Measurements from ENCODE around the gene PARP8.

The PARP8 gene

DNA sequence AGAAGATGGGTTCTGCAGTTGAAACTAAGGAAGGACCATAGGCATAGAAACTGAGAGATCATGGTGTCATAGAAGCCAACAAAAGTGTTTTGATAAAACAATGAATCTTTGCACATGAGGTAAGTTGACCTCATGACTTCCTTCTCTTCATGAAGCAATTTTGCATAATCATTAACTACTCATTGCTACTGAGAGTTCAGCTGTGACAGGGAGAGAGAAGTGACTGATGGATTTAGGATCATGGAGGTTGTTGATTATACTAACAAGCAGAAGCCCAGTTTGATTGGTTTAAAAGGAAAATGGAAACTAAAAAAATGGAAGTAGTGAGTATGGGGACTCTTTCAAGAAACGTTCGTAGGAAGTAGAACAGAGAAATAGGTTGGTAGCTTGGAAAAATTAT is 51.2 kb downstream of the PARP8 start:
- no peak overlapping the region for H3K4me2 ChIP-seq (ENCODE audit: insufficient read depth, low read length)
- no peak for ATAC-seq (ENCODE audit: insufficient read depth, low read depth)
- peaks cover 99% of the 10 kb centered on the region for H3K79me2 ChIP-seq (ENCODE audit: insufficient read depth, low read length)
- no peak overlapping the region for H3K9ac ChIP-seq (ENCODE audit: low read depth, low read length)
- H3K27ac ChIP-seq (ENCODE audit: low read length), result no peak overlapping the region
- TF ChIP-seq, protein P1, sequence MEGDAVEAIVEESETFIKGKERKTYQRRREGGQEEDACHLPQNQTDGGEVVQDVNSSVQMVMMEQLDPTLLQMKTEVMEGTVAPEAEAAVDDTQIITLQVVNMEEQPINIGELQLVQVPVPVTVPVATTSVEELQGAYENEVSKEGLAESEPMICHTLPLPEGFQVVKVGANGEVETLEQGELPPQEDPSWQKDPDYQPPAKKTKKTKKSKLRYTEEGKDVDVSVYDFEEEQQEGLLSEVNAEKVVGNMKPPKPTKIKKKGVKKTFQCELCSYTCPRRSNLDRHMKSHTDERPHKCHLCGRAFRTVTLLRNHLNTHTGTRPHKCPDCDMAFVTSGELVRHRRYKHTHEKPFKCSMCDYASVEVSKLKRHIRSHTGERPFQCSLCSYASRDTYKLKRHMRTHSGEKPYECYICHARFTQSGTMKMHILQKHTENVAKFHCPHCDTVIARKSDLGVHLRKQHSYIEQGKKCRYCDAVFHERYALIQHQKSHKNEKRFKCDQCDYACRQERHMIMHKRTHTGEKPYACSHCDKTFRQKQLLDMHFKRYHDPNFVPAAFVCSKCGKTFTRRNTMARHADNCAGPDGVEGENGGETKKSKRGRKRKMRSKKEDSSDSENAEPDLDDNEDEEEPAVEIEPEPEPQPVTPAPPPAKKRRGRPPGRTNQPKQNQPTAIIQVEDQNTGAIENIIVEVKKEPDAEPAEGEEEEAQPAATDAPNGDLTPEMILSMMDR (IDR thresholded peaks at IDR 0.05; ENCODE audit: borderline replicate concordance, extremely low read depth, low read length, poor library complexity, severe bottlenecking), result no peak
- no peak for TF ChIP-seq EZH2 (IDR thresholded peaks at IDR 0.05; ENCODE audit: borderline replicate concordance, low read depth, low read length, severe bottlenecking)
- peaks cover 8% of the 10 kb centered on the region; the same call in 1 of the 2 replicates for H4K20me1 ChIP-seq (ENCODE audit: insufficient read depth, low read length)
- no peak for DNase-seq
- no peak overlapping the region for H2AFZ ChIP-seq (ENCODE audit: low read depth, low read length)
- no peak overlapping the region for H3K4me3 ChIP-seq (ENCODE audit: low read depth in 1 of 2, low read length in 2 of 2)
- no peaks in the 10 kb centered on the region for H3K27me3 ChIP-seq (ENCODE audit: insufficient read depth, low read length, poor library complexity)
- H3K9me3 ChIP-seq (ENCODE audit: insufficient read depth, low read length, severe bottlenecking), result no peaks in the 10 kb centered on the region
- peaks cover 6% of the 10 kb centered on the region for H3K4me1 ChIP-seq (ENCODE audit: insufficient read depth, low read length)
- H3K36me3 ChIP-seq (ENCODE audit: insufficient read depth, low read length), result no peaks in the 10 kb centered on the region

DNA sequence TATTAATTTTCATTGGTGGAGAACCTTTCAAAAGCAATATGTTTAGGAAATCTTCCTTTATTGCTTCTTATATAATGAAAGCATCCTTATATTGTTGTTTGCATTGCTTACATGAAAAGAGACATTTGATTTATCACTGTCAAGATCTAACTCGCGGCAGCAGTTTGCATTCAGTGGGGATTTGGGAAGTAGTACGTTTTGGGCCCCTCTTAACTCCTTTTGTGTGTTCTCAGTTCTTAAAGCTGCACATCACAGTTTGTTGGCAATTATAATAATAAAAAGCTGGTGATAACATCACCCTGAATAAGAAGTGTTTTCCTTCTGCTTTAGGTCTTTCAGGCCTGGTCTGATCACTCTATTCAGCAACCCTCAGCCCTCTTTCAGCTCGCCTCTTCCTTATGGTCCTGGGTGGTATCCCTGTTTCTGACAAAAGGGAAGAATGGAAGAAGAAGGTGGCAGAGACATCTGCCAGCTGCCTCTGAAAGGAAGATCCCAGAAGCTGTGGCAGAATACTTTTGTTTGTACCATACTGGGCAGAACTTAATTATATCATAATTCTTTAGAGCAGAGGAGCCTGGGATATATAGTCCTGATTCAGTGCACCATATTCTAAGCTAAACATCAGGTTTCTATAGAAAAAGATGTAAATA is 53.7 kb downstream of the PARP8 start:
- Histone ChIP-seq H3K9me3 (ENCODE audit: insufficient read depth, low read length, severe bottlenecking) (no peaks in the 10 kb centered on the region), H3K27me3 (ENCODE audit: insufficient read depth, low read length, poor library complexity) (no peaks in the 10 kb centered on the region), H2AFZ (ENCODE audit: low read depth, low read length) (no peak overlapping the region), H4K20me1 (ENCODE audit: insufficient read depth, low read length) (peaks cover 7% of the 10 kb centered on the region; the same call in 1 of the 2 replicates), H3K36me3 (ENCODE audit: insufficient read depth, low read length) (no peaks in the 10 kb centered on the region), H3K79me2 (ENCODE audit: insufficient read depth, low read length) (peaks cover 100% of the 10 kb centered on the region), H3K9ac (ENCODE audit: low read depth, low read length) (no peak overlapping the region), H3K4me2 (ENCODE audit: insufficient read depth, low read length) (no peak overlapping the region), H3K27ac (ENCODE audit: low read length) (no peak overlapping the region), H3K4me1 (ENCODE audit: insufficient read depth, low read length) (no peaks in the 10 kb centered on the region), H3K4me3 (ENCODE audit: low read depth in 1 of 2, low read length in 2 of 2) (no peak overlapping the region)
- no peak for TF ChIP-seq EZH2 (IDR thresholded peaks at IDR 0.05; ENCODE audit: borderline replicate concordance, low read depth, low read length, severe bottlenecking)
- TF ChIP-seq, protein P1 (IDR thresholded peaks at IDR 0.05; ENCODE audit: borderline replicate concordance, extremely low read depth, low read length, poor library complexity, severe bottlenecking), result no peak
- no peak for DNase-seq
- no peak for ATAC-seq (ENCODE audit: insufficient read depth, low read depth)

DNA sequence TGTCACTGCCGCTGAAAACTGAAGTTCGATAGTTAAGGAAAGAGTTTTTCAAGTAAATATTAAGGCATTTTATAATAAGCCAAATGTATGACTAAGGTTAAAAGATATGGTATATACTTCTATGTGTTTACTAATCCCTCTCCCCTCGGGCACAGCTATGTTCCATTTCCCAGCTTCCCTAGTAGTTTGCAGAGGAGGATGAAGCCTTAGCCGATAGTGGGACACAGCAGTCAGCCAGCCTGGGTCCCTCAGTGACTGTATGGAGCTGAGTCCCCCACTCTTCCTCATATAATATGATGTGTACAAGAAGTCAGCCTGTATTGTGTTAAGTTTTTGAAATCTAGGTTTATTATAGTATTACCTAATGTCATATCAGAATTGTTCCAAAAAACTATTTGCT is 55.8 kb downstream of the PARP8 start:
- H3K79me2 ChIP-seq (ENCODE audit: insufficient read depth, low read length), result peaks cover 100% of the 10 kb centered on the region
- no peak for ATAC-seq (ENCODE audit: insufficient read depth, low read depth)
- no peaks in the 10 kb centered on the region; the same call in 1 of the 2 replicates for H3K4me1 ChIP-seq (ENCODE audit: insufficient read depth, low read length)
- no peak for DNase-seq
- H3K9ac ChIP-seq (ENCODE audit: low read depth, low read length), result no peak overlapping the region
- no peaks in the 10 kb centered on the region for H3K9me3 ChIP-seq (ENCODE audit: insufficient read depth, low read length, severe bottlenecking)
- H3K4me2 ChIP-seq (ENCODE audit: insufficient read depth, low read length), result no peak overlapping the region
- H3K4me3 ChIP-seq (ENCODE audit: low read depth in 1 of 2, low read length in 2 of 2), result no peak overlapping the region
- no peak for TF ChIP-seq EZH2 (IDR thresholded peaks at IDR 0.05; ENCODE audit: borderline replicate concordance, low read depth, low read length, severe bottlenecking)
- TF ChIP-seq, protein P1 (IDR thresholded peaks at IDR 0.05; ENCODE audit: borderline replicate concordance, extremely low read depth, low read length, poor library complexity, severe bottlenecking), result no peak
- peaks cover 13% of the 10 kb centered on the region; the same call in 1 of the 2 replicates for H4K20me1 ChIP-seq (ENCODE audit: insufficient read depth, low read length)
- no peak overlapping the region for H3K27ac ChIP-seq (ENCODE audit: low read length)
- H3K27me3 ChIP-seq (ENCODE audit: insufficient read depth, low read length, poor library complexity), result no peaks in the 10 kb centered on the region
- H3K36me3 ChIP-seq (ENCODE audit: insufficient read depth, low read length), result no peaks in the 10 kb centered on the region
- no peak overlapping the region for H2AFZ ChIP-seq (ENCODE audit: low read depth, low read length)

Data from DND-41 (cell line).